Tibial nerve (tissue), 3 donors: ENCODE measurements around the gene P2RY14.
"Not testable (repeated sequence)": the region's sequence is repeated elsewhere in the genome, so short reads cannot be mapped to it uniquely, and the experiment has no call there.

Source experiments
- CTCF ChIP-seq, 5 experiments: fragments of 200-600 bp in 3 of 5; fragments of 450-650 bp in 2 of 5; sonication (generic) in 3 of 5; IDR thresholded peaks; one replicate each; pipeline ENCODE4 v1.5.1; 2016 to 2019; ENCODE audit warnings: antibody characterized with exemption in 5 of 5, mild to moderate bottlenecking in 3 of 5, moderate library complexity in 2 of 5
- POLR2A ChIP-seq, 2 donors: fragments of 450-650 bp; IDR thresholded peaks; one replicate each; pipeline ENCODE4 v1.6.1; 2017; ENCODE audit warnings: antibody characterized with exemption in 2 of 2, mild to moderate bottlenecking in 2 of 2, moderate library complexity in 2 of 2

GRCh38 chr3:151232403-151232802, 45.9 kb downstream of the P2RY14 start:
- not testable (repeated sequence) for TF ChIP-seq CTCF, POLR2A (IDR thresholded peaks at IDR 0.05)
